ENCODE results near the gene KIF9. TPM values are rescaled to one million over a fixed set of nuclear protein-coding genes. Genes with fewer than 3 reads are reported as not detected.
"Not testable (repeated sequence)": the region's sequence is repeated elsewhere in the genome, so short reads cannot be mapped to it uniquely, and the experiment has no call there.

The KIF9 gene
- polyA plus RNA-seq, 1 donor from 2014 or later = 15.6 TPM

DNA sequence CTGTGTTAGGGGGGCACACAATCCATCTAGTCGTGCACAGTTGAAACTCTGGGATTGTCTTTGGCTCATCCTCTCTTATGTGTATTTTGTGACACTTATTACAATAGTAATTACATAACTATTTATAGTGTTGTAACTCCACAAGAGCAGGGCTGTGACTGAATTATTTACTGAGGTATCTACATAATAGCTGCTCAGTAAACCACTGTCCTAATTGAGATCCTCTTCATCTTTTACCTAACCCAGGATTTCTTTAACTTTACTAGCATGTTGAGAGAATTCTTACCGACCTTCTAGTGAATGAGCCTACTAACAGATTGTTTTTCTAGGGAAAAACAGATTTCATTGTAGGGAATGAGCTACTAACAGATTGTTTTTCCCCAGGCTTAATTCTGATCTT lies 11.2 kb upstream of the KIF9 start:
- Histone ChIP-seq H2AFZ (ENCODE audit: low read depth, low read length) (no peak overlapping the region), H3K79me2 (replicated peaks; ENCODE audit: insufficient read depth, low read length) (peaks cover 5% of the 10 kb centered on the region), H3K36me3 (ENCODE audit: insufficient read depth, low read length) (peaks cover 6% of the 10 kb centered on the region), H3K4me2 (ENCODE audit: low read length) (no peak overlapping the region), H3K9me3 (ENCODE audit: low read length) (no peaks in the 10 kb centered on the region), H3K27ac (ENCODE audit: low read length) (no peak overlapping the region), H3K9ac (ENCODE audit: low read length) (no peak overlapping the region), H3K27me3 (ENCODE audit: insufficient read depth, low read depth, low read length) (no peaks in the 10 kb centered on the region), H4K20me1 (ENCODE audit: insufficient read depth) (no peaks in the 10 kb centered on the region), H3K9me2 (ENCODE audit: insufficient read depth, low read length) (no peaks in the 10 kb centered on the region), H3F3A (ENCODE audit: insufficient read depth, low read length, poor library complexity, severe bottlenecking) (no peaks in the 10 kb centered on the region), H3K4me3 (ENCODE audit: low read length) (no peak overlapping the region)
- TF ChIP-seq, protein P1, sequence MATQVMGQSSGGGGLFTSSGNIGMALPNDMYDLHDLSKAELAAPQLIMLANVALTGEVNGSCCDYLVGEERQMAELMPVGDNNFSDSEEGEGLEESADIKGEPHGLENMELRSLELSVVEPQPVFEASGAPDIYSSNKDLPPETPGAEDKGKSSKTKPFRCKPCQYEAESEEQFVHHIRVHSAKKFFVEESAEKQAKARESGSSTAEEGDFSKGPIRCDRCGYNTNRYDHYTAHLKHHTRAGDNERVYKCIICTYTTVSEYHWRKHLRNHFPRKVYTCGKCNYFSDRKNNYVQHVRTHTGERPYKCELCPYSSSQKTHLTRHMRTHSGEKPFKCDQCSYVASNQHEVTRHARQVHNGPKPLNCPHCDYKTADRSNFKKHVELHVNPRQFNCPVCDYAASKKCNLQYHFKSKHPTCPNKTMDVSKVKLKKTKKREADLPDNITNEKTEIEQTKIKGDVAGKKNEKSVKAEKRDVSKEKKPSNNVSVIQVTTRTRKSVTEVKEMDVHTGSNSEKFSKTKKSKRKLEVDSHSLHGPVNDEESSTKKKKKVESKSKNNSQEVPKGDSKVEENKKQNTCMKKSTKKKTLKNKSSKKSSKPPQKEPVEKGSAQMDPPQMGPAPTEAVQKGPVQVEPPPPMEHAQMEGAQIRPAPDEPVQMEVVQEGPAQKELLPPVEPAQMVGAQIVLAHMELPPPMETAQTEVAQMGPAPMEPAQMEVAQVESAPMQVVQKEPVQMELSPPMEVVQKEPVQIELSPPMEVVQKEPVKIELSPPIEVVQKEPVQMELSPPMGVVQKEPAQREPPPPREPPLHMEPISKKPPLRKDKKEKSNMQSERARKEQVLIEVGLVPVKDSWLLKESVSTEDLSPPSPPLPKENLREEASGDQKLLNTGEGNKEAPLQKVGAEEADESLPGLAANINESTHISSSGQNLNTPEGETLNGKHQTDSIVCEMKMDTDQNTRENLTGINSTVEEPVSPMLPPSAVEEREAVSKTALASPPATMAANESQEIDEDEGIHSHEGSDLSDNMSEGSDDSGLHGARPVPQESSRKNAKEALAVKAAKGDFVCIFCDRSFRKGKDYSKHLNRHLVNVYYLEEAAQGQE (IDR thresholded peaks at IDR 0.05; ENCODE audit: borderline replicate concordance) = no peak
- TF ChIP-seq MXI1 (conservative IDR thresholded peaks at IDR 0.05; ENCODE audit: poor library complexity, severe bottlenecking) = no peak
- TF ChIP-seq TAF1 (IDR thresholded peaks at IDR 0.05; ENCODE audit: low read depth) = no peak
- TF ChIP-seq EZH2 (IDR thresholded peaks at IDR 0.05; ENCODE audit: borderline replicate concordance, insufficient read depth, low read length, poor library complexity, severe bottlenecking) = no peak
- TF ChIP-seq SMC3 (conservative IDR thresholded peaks at IDR 0.05; ENCODE audit: poor library complexity) = no peak
- no peak for TF ChIP-seq RAD21 (conservative IDR thresholded peaks at IDR 0.05)
- TF ChIP-seq, protein P2, sequence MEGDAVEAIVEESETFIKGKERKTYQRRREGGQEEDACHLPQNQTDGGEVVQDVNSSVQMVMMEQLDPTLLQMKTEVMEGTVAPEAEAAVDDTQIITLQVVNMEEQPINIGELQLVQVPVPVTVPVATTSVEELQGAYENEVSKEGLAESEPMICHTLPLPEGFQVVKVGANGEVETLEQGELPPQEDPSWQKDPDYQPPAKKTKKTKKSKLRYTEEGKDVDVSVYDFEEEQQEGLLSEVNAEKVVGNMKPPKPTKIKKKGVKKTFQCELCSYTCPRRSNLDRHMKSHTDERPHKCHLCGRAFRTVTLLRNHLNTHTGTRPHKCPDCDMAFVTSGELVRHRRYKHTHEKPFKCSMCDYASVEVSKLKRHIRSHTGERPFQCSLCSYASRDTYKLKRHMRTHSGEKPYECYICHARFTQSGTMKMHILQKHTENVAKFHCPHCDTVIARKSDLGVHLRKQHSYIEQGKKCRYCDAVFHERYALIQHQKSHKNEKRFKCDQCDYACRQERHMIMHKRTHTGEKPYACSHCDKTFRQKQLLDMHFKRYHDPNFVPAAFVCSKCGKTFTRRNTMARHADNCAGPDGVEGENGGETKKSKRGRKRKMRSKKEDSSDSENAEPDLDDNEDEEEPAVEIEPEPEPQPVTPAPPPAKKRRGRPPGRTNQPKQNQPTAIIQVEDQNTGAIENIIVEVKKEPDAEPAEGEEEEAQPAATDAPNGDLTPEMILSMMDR (IDR thresholded peaks at IDR 0.05; ENCODE audit: poor library complexity, severe bottlenecking) = no peak
- TF ChIP-seq EP300 (conservative IDR thresholded peaks at IDR 0.05; ENCODE audit: poor library complexity, severe bottlenecking) = no peak
- no peak for TF ChIP-seq POLR2AphosphoS5 (IDR thresholded peaks at IDR 0.05)

DNA sequence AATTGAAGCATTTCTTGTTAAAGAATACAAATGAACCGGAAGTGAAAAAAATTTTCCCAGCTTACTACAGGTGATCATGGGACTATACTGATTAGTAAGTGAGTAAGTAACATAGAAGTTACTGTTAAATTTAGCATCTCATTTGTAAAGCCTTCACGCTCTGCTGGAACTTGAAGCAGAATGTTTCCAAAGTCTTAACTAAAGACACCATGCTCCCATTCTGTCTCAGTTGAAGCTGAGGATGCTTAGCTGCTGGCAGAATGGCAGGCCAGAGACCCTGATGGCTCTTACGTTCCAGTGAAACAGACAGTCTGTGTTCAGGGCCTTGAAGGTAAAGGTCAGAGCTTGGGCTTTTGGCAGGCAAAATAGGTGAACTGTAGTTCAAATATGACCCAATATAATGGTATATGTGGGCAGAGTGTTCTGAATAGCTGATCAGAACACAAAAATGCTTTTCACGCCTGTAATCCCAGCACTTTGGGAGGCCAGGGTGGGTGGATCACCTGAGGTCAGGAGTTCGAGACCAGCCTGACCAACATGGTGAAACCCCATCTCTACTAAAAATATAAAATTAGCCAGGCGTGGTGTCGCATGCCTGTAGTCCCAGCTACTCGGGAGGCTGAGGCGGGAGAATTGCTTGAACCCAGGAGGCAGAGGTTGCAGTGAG lies 9.3 kb upstream of the KIF9 start:
- H3K27ac ChIP-seq (ENCODE audit: low read length); H3K9ac ChIP-seq (ENCODE audit: low read length); H3K79me2 ChIP-seq (replicated peaks; ENCODE audit: insufficient read depth, low read length); H3K36me3 ChIP-seq (ENCODE audit: insufficient read depth, low read length); H4K20me1 ChIP-seq (ENCODE audit: insufficient read depth); H3K27me3 ChIP-seq (ENCODE audit: insufficient read depth, low read depth, low read length); H3K4me2 ChIP-seq (ENCODE audit: low read length); H3K4me3 ChIP-seq (ENCODE audit: low read length); H3F3A ChIP-seq (ENCODE audit: insufficient read depth, low read length, poor library complexity, severe bottlenecking); H2AFZ ChIP-seq (ENCODE audit: low read depth, low read length); H3K9me2 ChIP-seq (ENCODE audit: insufficient read depth, low read length); H3K9me3 ChIP-seq (ENCODE audit: low read length): not testable (repeated sequence)
